B cell (primary cell): ENCODE data around the gene CASKIN1. TPM values are rescaled to one million over a fixed set of nuclear protein-coding genes. Genes with fewer than 3 reads are reported as not detected.

Experiments
- ATAC-seq: fragments of 200-7000 bp; cut with Tn5 transposase; one replicate; pipeline ENCODE4 v1.10.0; 2021; ENCODE audit warnings: low read depth, mild to moderate bottlenecking, moderate number of reproducible peaks, moderate library complexity
- CTCF ChIA-PET: fragments of 350-600 bp; sonication (Branson Sonifier 250); formaldehyde crosslinking; loops from one replicate; lab custom pipeline; 2021; ENCODE audit warnings: antibody characterized with exemption, inconsistent platforms; lab: Charles Lee
- POLR2A ChIA-PET: fragments of 350-600 bp; sonication (Branson Sonifier 250); formaldehyde crosslinking; loops from one replicate; lab custom pipeline; 2021; ENCODE audit warnings: antibody characterized with exemption; lab: Charles Lee
- DNase-seq: peaks from one replicate; pipeline ENCODE4 v3.0.0; 2013
- H2AFZ ChIP-seq: 2 replicates; pipeline ENCODE4 v1.6.1; 2012; ENCODE audit warnings: mild to moderate bottlenecking, low read depth, low read length; ENCODE audit not compliant: insufficient read depth, poor library complexity, severe bottlenecking
- H3K27ac ChIP-seq, 2 donors: 1 replicate in 1 of 2; 2 replicates in 1 of 2; pipeline ENCODE4 v1.5.1; 2012 to 2013; ENCODE audit warnings: low read length in 2 of 2, mild to moderate bottlenecking in 2 of 2, moderate library complexity in 1 of 2
- H3K27me3 ChIP-seq, 4 experiments: fragments of 200-600 bp in 1 of 4; sonication (generic) in 1 of 4; replicated peaks in 1 of 4; 1 replicate in 2 of 4; 2 replicates in 2 of 4; pipeline versions ENCODE4 v1.6.1 to v1.7.0; 2013 to 2016; ENCODE audit warnings: low read length in 3 of 4, mild to moderate bottlenecking in 2 of 4, mixed read lengths in 1 of 4, moderate library complexity in 1 of 4; ENCODE audit not compliant: insufficient read depth in 4 of 4, control insufficient read depth in 3 of 4; ENCODE audit errors: control extremely low read depth in 1 of 4
- H3K36me3 ChIP-seq, 2 experiments: replicated peaks in 1 of 2; 1 replicate in 1 of 2; 2 replicates in 1 of 2; pipeline versions ENCODE4 v1.6.1 to v1.7.1; 2013; ENCODE audit warnings: low read length in 1 of 2; ENCODE audit not compliant: insufficient read depth in 2 of 2, control insufficient read depth in 1 of 2; ENCODE audit errors: control extremely low read depth in 1 of 2, extremely low read depth in 1 of 2
- H3K4me1 ChIP-seq, 2 donors: fragments of 200-600 bp in 1 of 2; sonication (generic) in 1 of 2; 1 replicate in 1 of 2; 2 replicates in 1 of 2; pipeline versions ENCODE4 v1.5.1 to v1.6.1; 2013 to 2017; ENCODE audit warnings: low read length in 2 of 2; ENCODE audit not compliant: control insufficient read depth in 2 of 2, insufficient read depth in 2 of 2
- H3K4me2 ChIP-seq: replicated peaks from 2 replicates; pipeline ENCODE3; 2012; ENCODE audit warnings: mild to moderate bottlenecking, low read depth, low read length; ENCODE audit not compliant: poor library complexity, severe bottlenecking
- H3K4me3 ChIP-seq, 5 experiments: fragments of 200-600 bp in 1 of 5; sonication (generic) in 1 of 5; 1 replicate in 3 of 5; 2 replicates in 2 of 5; pipeline versions ENCODE4 v1.5.1 to v1.7.0; 2011 to 2016; ENCODE audit warnings: low read length in 4 of 5, mild to moderate bottlenecking in 4 of 5, low read depth in 2 of 5, control low read depth in 1 of 5, moderate library complexity in 1 of 5; ENCODE audit not compliant: insufficient read depth in 1 of 5; ENCODE audit errors: control extremely low read depth in 1 of 5, extremely low read depth in 1 of 5
- H3K79me2 ChIP-seq: fragments of 200-600 bp; sonication (generic); one replicate; pipeline ENCODE4 v1.6.0; 2016; ENCODE audit warnings: low read length; ENCODE audit not compliant: control insufficient read depth, insufficient read depth
- H3K9ac ChIP-seq: fragments of 200-600 bp; sonication (generic); 2 replicates; pipeline ENCODE4 v1.6.1; 2017; ENCODE audit warnings: mild to moderate bottlenecking, low read length, moderate library complexity
- H3K9me3 ChIP-seq, 3 donors: one replicate each; pipeline versions ENCODE4 v1.6.1 to v1.7.1; 2013; ENCODE audit warnings: low read length in 2 of 3; ENCODE audit not compliant: control insufficient read depth in 2 of 3, insufficient read depth in 1 of 3; ENCODE audit errors: control extremely low read depth in 1 of 3
- H4K20me1 ChIP-seq: 2 replicates; pipeline ENCODE4 v1.6.0; 2012; ENCODE audit warnings: mild to moderate bottlenecking, low read length; ENCODE audit not compliant: insufficient read depth, control insufficient read depth, poor library complexity, severe bottlenecking
- H3K27ac Mint-ChIP-seq: one replicate; pipeline ENCODE4 v1.8.0; 2021; ENCODE audit warnings: mixed read lengths
- H3K27me3 Mint-ChIP-seq: one replicate; pipeline ENCODE4 v1.8.0; 2021; ENCODE audit warnings: mixed read lengths
- H3K4me1 Mint-ChIP-seq: one replicate; pipeline ENCODE4 v1.8.0; 2021; ENCODE audit warnings: mixed read lengths
- H3K4me3 Mint-ChIP-seq: one replicate; pipeline ENCODE4 v1.8.0; 2021; ENCODE audit warnings: mixed read lengths
- H3K9me3 Mint-ChIP-seq: one replicate; pipeline ENCODE4 v1.8.0; 2022; ENCODE audit warnings: mixed read lengths; ENCODE audit not compliant: insufficient read depth
- EZH2 ChIP-seq: IDR thresholded peaks from 2 replicates; pipeline ENCODE4 v1.6.1; 2012; ENCODE audit warnings: borderline replicate concordance, low read depth, mild to moderate bottlenecking, moderate library complexity, low read length; ENCODE audit not compliant: insufficient read depth, poor library complexity, severe bottlenecking
- WGBS: methylation state at CpG from one replicate; pipeline ENCODE4 v1.1.5; 2013; ENCODE audit warnings: missing lambda C conversion rate; ENCODE audit not compliant: insufficient coverage; 5-methylcytosine and 5-hydroxymethylcytosine counted together
- intact Hi-C: fragments of 100-400 bp; cut with micrococcal nuclease; formaldehyde crosslinking; loops from one replicate; pipeline ENCODE4 v1.10.0; 2022
- polyA plus RNA-seq: library from polyadenylated mRNA; depleted of rRNA; stranded (reverse); fragments of >200 nt; gene quantifications from 2 replicates; pipeline ENCODE4 v1.2.3, GENCODE V29; 2012
- total RNA-seq, 2 donors: library from RNA; stranded (reverse); fragments of 120-200 nt in 1 of 2; gene quantifications; 1 replicate in 1 of 2; 2 replicates in 1 of 2; pipeline versions ENCODE4 v1.2.3 to v1.2.4, GENCODE V29; 2013 to 2022
- TF ChIP-seq, protein P1 (sequence below): fragments of 200-600 bp; IDR thresholded peaks from one replicate; pipeline ENCODE4 v1.8.0; 2022; ENCODE audit warnings: antibody characterized with exemption, mild to moderate bottlenecking

The CASKIN1 gene
- total and polyA plus RNA-seq, 2 donors (not counting 1 experiment from before 2014, with no cell fraction given), result 0.01 TPM; not detected in 1

DNA sequence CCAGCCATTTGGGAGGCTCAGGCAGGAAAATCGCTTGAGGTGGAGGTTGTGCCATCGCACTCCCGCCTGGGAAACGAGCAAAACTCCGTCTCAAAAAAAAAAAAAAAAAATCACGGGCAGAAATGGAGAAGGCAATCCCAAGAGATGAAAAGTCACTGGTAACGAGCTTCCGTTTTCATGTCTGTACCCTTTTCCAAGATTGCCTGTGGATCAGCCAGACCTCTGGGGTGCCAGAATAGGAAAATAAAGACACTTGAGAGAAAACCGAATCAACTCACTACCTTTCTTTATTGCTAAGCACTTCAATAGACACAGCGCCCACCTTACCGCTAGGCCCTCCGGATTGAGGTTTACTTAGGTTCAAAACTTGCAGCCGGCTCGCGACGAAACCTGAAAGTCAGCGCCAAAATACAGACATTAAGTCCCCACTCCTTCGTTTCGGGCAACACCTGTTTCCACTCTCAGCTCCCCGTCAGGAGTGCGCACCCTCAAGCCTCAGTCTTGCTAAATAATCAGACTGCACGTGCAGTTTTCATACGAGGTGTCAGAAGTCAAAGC, 41.8 kb downstream of the CASKIN1 start:
- peak overlapping the region; percentile 70 to 100 (median 90) for H3K4me3 ChIP-seq
- H3K4me3 Mint-ChIP-seq, result peak overlapping the region; percentile 79
- peak overlapping the region; percentile 74 for H3K27ac Mint-ChIP-seq
- no peaks in the 10 kb centered on the region for H3K27me3 Mint-ChIP-seq
- peak overlapping the region; percentile 98 for H3K4me2 ChIP-seq
- H4K20me1 ChIP-seq, result peaks cover 86% of the 10 kb centered on the region
- no peak overlapping the region for H2AFZ ChIP-seq
- peaks cover 79% of the 10 kb centered on the region for H3K79me2 ChIP-seq
- peaks cover 72% of the 10 kb centered on the region for H3K4me1 Mint-ChIP-seq
- POLR2A ChIA-PET, result interaction anchor here (0.7 to 1.8 kb wide), 17 partner anchors 14 to 1347 kb away, joined by 3 to 16 read pairs (median 5); partner anchors contain the start of genes ATP6V0C, ECI1, MLST8 and MSRB1
- H3K27me3 ChIP-seq, result peaks cover 0 to 4% (median 0%) of the 10 kb centered on the region in 4 experiments
- peaks cover 0 to 18% of the 10 kb centered on the region in 2 experiments for H3K36me3 ChIP-seq
- under 1% methylated on average over 23 of the region's 23 CpGs for WGBS
- DNase-seq, result no peak
- peak overlapping the region; percentile 66 to 84 for H3K27ac ChIP-seq
- no peaks in the 10 kb centered on the region for H3K9me3 Mint-ChIP-seq
- peaks cover 48 to 78% of the 10 kb centered on the region in 2 donors for H3K4me1 ChIP-seq
- peak overlapping the region; percentile 99 for H3K9ac ChIP-seq
- no peaks in the 10 kb centered on the region for H3K9me3 ChIP-seq
- ATAC-seq, result no peak
- CTCF ChIA-PET, result interaction anchor here (0.6 to 5.9 kb wide), 21 partner anchors 14 to 987 kb away, joined by 3 to 72 read pairs (median 4); partner anchors contain the start of genes ECI1, MLST8, NOXO1 and NTHL1
- TF ChIP-seq EZH2, result no peak
- TF ChIP-seq, protein P1, sequence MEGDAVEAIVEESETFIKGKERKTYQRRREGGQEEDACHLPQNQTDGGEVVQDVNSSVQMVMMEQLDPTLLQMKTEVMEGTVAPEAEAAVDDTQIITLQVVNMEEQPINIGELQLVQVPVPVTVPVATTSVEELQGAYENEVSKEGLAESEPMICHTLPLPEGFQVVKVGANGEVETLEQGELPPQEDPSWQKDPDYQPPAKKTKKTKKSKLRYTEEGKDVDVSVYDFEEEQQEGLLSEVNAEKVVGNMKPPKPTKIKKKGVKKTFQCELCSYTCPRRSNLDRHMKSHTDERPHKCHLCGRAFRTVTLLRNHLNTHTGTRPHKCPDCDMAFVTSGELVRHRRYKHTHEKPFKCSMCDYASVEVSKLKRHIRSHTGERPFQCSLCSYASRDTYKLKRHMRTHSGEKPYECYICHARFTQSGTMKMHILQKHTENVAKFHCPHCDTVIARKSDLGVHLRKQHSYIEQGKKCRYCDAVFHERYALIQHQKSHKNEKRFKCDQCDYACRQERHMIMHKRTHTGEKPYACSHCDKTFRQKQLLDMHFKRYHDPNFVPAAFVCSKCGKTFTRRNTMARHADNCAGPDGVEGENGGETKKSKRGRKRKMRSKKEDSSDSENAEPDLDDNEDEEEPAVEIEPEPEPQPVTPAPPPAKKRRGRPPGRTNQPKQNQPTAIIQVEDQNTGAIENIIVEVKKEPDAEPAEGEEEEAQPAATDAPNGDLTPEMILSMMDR, result no peak
- intact Hi-C loops, result loop anchor here (1.0 to 10.0 kb wide), 15 partner anchors 14 to 750 kb away; partner anchors contain the start of genes ATP6V0C, E4F1, ECI1 and MLST8
